GM19240 (cell line): ENCODE results near the gene VCP.

Source experiments
- DNase-seq: peaks from one replicate; pipeline ENCODE4 v3.0.0; 2011; ENCODE audit warnings: low spot score; ENCODE audit not compliant: insufficient read length

Gene VCP

DNA sequence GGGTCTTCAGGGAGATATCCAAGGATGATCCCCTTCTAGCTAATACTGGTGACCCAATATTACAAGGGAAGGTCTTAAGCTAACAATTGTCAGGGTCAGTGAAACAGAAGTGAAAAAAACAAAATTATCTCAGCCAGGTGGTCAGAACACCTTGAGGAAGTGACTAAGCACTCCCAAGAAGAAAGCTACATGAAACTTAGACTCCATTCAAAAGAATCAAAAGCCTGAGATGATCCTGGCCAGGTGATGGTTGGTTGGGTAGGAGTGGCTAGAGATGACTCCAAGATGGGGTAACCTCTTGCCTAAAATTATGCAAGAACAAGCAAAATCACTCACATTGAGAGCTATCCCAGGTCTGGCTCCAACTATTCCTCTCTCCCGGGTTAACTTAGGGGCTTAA lies 5.4 kb downstream of the VCP start:
- no peak for DNase-seq

- DNase-seq, result no peak
Measured at GRCh38 chr9:35060548-35061207, 11.7 kb downstream of the VCP start.

DNA sequence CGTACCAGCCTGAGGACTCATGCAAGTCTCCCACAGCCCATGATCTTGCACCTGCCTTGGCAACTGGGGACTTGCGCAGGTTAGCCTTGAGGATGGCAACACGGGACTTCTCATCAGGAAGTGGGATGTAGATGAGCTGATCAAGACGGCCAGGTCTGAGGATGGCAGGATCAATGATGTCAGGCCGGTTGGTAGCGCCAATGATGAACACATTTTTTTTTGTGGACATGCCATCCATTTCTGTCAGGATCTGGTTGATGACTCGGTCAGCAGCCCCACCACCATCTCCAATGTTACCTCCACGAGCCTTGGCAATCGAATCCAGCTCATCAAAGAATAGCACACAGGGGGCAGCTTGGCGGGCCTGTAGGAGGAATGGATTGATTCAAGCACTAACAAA lies 13.0 kb downstream of the VCP start:
- DNase-seq, result no peak

GRCh38 chr9:35057271-35057620 lies 15.2 kb downstream of the VCP start:
- DNase-seq, result no peak

DNA sequence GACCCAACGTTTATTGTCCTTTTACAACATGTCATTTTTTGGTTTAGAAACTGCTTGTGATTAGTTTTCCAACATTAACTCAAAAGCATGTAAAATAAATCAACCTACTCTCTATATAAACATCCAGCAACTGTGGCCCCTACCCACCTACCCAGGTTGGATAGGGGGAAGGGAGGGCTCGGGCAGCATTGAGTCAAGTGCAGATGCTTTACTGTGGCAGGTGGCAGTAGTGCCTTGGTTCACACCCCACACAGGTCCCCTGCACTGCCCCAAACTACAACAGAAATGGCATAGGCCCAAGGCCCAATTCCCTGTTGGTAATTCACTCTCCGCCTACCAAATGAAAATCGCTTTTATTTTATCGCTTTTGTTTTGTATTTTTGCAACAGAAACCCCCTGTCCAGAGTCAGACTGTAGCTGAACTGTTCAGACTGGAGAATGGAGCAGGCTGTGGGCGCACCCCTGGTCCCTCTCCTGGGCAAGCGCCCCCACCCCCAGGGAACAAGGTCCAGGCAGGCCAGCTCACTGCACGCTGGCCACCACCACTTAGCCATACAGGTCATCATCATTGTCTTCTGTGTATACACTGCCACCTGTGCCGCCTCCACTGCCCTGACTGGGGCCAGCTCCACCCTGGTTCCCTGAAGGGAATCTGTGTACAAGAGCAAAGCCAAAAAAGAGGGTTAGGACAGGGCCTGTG lies 15.7 kb downstream of the VCP start:
- no peak for DNase-seq

- DNase-seq, result no peak
Measured at GRCh38 chr9:35054871-35055644, 17.4 kb downstream of the VCP start.

- no peak for DNase-seq
Measured at GRCh38 chr9:35054185-35054835, 18.1 kb downstream of the VCP start.

DNA sequence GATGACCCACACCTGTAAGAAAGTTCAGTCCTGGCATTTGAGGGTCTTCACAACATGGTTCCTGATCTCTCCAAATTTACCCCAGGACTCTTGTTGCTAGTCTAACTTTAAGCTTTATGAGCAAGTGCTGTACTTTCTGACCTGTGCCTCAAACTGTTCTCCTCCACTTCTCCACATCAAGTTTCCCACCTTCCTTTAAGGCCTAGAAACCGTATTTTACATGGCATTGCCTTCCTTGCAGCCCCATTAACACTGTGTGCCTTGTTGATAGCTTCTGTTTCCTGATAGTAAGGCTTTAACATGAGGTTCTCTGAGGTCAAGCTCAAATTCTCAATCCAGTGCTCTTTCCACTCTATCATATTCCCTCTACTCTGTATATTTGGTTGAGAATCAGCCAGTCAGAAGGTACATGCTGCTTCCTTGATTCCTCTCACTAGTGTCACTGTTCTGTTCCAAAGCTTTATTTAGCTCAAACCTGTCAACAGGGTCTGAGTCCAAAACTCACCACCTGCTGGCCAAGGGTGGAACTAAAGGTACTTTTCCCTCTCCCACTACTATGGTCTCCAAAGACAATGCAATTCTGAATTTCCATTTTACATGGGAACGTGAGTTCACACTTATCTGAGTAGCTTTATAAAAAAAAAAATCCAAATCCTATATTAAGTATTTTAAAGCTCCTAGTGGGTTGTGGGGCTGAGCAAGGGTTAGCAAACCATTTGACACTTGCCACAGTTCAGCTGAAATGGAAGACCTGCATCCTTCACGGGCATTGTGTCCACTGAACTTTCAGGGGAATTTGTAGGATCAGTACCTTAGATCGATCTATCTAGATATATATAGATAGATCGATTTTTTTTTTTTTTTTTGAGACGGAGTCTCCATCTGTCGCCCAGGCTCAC lies 21.1 kb downstream of the VCP start:
- DNase-seq, result no peak

DNA sequence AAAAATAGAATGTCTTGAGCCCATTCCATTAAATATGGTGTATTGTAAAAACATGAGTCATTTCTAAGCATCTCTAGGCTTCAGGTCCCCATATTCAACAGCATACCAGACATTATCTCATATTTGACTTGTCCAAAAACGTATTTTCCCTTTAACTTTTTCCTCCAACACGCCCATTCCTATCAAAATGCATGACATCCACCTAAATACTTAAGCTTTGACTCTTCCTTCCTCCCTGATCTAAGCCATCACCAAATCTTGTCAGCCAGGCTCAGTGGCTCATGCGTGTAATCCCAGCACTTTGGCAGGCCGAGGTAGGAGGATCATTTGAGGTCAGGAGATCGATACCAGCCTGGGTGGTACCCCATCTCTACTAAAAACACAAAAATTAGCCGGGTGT lies 23.9 kb downstream of the VCP start:
- no peak for DNase-seq

GRCh38 chr9:35044071-35044470 lies 28.4 kb downstream of the VCP start:
- no peak for DNase-seq

DNA sequence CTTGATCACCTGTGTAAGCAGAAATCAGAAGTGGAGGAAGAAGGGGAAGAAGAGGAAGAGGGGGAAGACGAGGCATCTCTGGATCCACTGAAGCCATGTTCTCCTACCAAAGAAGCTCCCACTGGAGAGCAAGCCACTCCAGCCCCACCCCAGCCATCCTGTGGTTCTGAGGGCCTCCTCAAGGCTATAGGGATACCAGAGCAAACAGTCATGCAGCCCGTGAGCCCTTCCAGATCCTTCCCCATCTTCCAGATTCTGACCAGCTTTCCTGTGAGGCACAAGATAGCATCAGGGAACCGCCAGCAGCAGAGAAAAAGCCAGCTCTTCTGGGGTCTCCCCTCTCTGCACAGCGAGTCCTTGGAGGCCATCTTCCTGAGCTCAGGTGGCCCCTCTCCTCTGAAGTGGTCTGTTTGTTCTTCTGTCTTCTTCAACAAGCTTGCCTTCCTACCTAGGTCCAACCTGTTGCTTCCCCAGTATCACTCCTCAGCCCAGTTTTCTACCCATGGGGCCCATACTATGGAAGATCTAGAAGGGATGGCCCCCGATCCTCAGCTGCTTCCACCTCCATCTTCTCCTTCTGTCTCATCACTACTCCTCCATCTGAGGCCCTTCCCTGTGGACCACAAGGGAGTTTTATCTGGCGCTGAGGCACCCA lies 29.4 kb downstream of the VCP start:
- no peak for DNase-seq

- DNase-seq, result no peak
Measured at GRCh38 chr9:35042081-35042604, 30.3 kb downstream of the VCP start.

- no peak for DNase-seq
Measured at GRCh38 chr9:35035851-35036701, 36.3 kb downstream of the VCP start.

DNA sequence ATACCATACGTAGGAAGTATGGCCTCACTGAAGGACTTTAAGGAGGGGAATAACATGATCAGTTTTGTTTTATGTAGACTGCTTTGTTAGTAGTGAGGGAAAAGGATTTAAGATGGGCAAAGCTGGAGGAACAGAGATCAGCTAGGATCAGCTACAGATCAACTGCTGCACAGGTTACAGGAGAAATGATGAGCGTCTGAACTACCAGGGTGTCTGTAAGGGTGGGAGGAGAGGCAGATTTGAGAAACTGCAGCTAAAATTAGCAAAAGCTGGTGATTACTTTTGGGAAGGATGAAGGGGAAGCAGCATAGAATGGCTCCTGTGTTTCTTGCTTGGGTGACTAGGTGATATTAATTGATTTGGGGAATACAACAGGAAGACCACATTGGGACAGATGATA lies 39.3 kb downstream of the VCP start:
- no peak for DNase-seq

GRCh38 chr9:35029852-35030251 lies 42.6 kb downstream of the VCP start:
- no peak for DNase-seq

DNA sequence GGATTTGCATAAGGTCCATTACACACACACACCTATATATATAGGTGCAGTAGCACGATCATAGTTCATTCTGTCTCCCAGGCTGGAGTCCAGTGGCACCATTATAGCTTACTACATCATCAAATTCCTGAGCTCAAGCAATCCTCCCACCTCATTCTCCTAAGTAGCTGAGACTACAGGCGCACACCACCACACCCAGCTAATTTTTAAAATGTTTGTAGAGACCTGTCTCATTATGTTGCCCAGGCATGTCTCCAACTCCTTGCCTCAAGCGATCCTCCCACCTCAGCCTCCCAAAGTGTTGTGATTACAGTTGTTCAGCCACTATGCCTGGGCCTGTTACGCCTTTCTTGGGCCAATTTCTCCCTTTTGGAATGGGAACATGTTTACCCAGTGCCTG lies 43.2 kb downstream of the VCP start:
- DNase-seq, result no peak

GRCh38 chr9:35028341-35028740 lies 44.1 kb downstream of the VCP start:
- DNase-seq, result no peak

DNA sequence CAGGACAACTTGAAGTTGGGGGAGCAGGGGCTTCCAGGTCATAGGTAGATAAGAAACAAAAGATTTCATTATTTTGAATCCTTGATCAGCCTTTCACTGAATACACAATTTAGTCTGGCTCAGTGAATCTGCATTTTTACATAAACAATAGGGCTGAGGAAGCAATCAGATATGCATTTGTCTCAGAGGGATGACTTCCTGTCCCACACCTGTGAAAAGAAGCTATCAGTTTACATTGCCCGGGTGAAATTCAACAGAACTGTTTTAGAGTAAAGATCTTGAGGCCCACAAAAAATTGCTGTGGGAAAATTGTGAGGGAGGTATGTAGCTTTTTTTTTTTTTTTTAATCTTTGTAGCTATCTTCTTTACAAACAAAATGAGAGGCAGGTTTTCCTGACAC lies 44.6 kb downstream of the VCP start:
- DNase-seq, result no peak

DNA sequence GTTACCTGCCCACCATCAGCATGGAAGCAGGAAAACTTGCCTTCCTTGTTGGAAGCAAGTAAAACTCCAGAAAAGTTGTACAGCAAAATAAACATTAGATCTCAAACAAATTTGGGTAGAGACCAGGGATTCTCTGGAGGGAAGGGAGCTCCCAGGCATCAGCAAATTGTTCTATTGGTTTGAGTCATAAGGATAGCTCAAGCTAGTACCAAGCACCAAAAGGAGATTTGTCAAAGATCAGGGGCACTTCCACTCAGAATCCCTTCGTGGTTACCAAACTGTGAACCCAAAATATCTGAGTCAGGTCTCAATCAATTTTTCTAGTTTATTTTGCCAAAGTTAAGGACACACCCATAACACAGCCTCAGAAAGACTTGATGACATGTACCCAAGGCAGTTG lies 45.1 kb downstream of the VCP start:
- DNase-seq, result no peak
